SJCRH30 (cell line): ENCODE measurements around the gene PGLYRP4. TPM values are rescaled to one million over a fixed set of nuclear protein-coding genes. Genes with fewer than 3 reads are reported as not detected.
"Not testable (repeated sequence)": the region's sequence is repeated elsewhere in the genome, so short reads cannot be mapped to it uniquely, and the experiment has no call there.

ENCODE experiments used
- DNase-seq, 2 experiments: peaks; one replicate each; pipeline ENCODE4 v3.0.0-alpha.2; 2015 to 2020
- H3K27ac ChIP-seq: fragments of 250-450 bp; sonication (Bioruptor Pico); 2 replicates; pipeline ENCODE4 v1.5.1; 2020; ENCODE audit warnings: mild to moderate bottlenecking, moderate library complexity
- H3K27me3 ChIP-seq: fragments of 250-450 bp; sonication (Bioruptor Pico); 2 replicates; pipeline ENCODE4 v1.5.1; 2020; ENCODE audit warnings: mild to moderate bottlenecking, moderate library complexity
- H3K36me3 ChIP-seq: fragments of 250-450 bp; sonication (Bioruptor Pico); 2 replicates; pipeline ENCODE4 v1.5.1; 2020; ENCODE audit warnings: mild to moderate bottlenecking, moderate library complexity
- H3K4me1 ChIP-seq: fragments of 250-450 bp; sonication (Bioruptor Pico); 2 replicates; pipeline ENCODE4 v1.5.1; 2020; ENCODE audit warnings: mild to moderate bottlenecking, moderate library complexity
- H3K4me3 ChIP-seq: fragments of 250-450 bp; sonication (Bioruptor Pico); 2 replicates; pipeline ENCODE4 v1.5.1; 2020; ENCODE audit warnings: mild to moderate bottlenecking, moderate library complexity
- H3K9me3 ChIP-seq: fragments of 250-450 bp; sonication (Bioruptor Pico); replicated peaks from 2 replicates; pipeline ENCODE4 v1.5.1; 2020; ENCODE audit warnings: mild to moderate bottlenecking, moderate library complexity
- total RNA-seq: library from RNA; depleted of rRNA; stranded (reverse); fragments of >200 nt; shearing (Covaris generic); gene quantifications from 2 replicates; pipeline ENCODE4 v1.2.3, GENCODE V29; 2014

The PGLYRP4 gene
- total RNA-seq, 1 experiment from 2014 or later, result not detected

DNA sequence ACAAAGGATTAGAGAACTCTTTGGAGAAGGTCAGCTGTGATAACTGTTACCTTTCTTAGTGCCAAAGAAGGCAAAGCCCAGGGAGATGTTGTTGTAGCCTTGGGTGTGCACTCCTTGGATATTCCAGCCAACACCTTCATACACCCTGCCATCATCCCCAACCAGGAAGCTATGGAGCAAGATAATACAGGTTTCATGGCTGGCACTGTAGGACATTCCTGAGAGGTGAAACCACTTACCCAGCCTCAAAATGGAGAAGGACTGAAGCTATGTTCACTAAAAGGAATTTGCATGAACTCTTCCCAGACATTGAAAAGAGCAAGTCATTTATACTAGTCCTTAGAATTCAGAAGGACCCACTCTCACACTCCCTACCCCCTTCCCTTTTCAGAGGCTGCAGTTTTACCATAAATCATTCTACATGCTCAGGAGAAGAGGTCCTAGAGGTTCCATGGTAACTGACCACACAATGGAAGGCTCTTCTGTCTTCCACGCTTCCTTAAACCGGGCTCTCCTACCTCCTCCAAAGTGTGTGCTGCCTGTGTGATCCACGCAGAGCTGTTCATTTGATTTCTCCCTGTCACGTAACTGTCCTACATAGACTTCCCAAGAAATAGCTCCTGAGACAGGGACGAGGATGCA, 5.5 kb downstream of the PGLYRP4 start:
- H3K4me3 ChIP-seq, result no peak overlapping the region
- H3K27me3 ChIP-seq, result peaks cover 11% of the 10 kb centered on the region; the same call in 1 of the 2 replicates
- H3K27ac ChIP-seq, result no peak overlapping the region
- no peaks in the 10 kb centered on the region for H3K36me3 ChIP-seq
- H3K4me1 ChIP-seq, result no peaks in the 10 kb centered on the region
- DNase-seq, result no peak
- H3K9me3 ChIP-seq, result no peaks in the 10 kb centered on the region

GRCh38 chr1:153342178-153342577, 6.5 kb downstream of the PGLYRP4 start:
- Histone ChIP-seq H3K27me3 (peaks cover 11% of the 10 kb centered on the region; the same call in 1 of the 2 replicates), H3K27ac (no peak overlapping the region), H3K4me1 (no peaks in the 10 kb centered on the region), H3K36me3 (no peaks in the 10 kb centered on the region), H3K9me3 (no peaks in the 10 kb centered on the region), H3K4me3 (no peak overlapping the region)
- no peak for DNase-seq

DNA sequence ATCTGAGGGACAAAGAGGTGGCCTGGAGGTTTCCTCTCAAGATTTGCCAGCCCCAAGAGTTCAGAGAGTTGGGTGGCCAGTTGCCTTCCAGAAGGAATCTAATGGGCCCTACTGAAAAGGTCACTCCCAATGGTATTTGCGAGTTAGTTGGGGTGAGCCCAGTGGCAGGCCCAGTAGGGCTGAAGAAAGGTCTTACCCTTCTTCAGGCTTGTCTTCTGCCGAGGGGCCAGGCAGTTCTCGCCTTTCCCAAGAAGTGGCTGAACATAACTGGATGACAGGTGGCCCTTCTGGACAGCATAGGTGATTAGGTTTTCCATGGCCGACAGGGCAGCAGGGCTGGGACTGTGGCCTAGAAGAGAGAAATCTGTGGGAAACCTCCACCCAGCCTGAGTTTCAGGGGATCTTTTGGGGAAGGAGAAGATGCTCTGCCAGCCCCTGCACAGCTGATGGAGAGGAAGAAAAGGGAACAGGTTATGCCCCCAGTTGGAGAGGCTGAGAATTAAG, 7.2 kb downstream of the PGLYRP4 start:
- Histone ChIP-seq H3K4me1 (no peaks in the 10 kb centered on the region), H3K9me3 (no peaks in the 10 kb centered on the region), H3K36me3 (no peaks in the 10 kb centered on the region), H3K27ac (no peak overlapping the region), H3K4me3 (no peak overlapping the region), H3K27me3 (peaks cover 8% of the 10 kb centered on the region; the same call in 1 of the 2 replicates)
- no peak for DNase-seq

DNA sequence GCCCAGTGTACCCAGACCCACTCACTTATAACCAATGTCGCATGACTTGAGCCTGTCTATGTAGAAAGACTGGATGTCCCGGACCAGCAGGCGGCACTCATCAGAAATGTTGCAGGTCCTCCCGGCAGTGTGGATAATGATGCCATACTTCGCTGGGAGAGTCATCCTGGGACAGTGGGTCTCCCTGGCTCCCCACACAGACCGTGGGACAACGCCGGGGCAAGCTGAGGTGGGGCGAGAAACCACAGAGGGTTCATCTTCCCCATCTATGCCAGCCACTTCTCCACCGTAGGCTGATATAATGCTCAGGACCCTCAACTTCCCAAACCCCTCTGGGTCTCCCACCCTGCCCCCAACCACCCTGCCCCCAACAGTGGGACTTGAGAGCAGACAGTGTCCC, 8.3 kb downstream of the PGLYRP4 start:
- Histone ChIP-seq H3K4me1 (no peaks in the 10 kb centered on the region), H3K27ac (no peak overlapping the region), H3K9me3 (no peaks in the 10 kb centered on the region), H3K27me3 (0 out of 2 replicates have a peak, but pooled peaks cover 6% of the 10 kb centered on the region), H3K36me3 (no peaks in the 10 kb centered on the region), H3K4me3 (no peak overlapping the region)
- no peak for DNase-seq

- no peak for DNase-seq
- H3K9me3 ChIP-seq, result no peaks in the 10 kb centered on the region
- H3K27me3 ChIP-seq, result 0 out of 2 replicates have a peak, but pooled peaks cover 6% of the 10 kb centered on the region
- no peak overlapping the region for H3K4me3 ChIP-seq
- no peak overlapping the region for H3K27ac ChIP-seq
- no peaks in the 10 kb centered on the region for H3K4me1 ChIP-seq
- no peaks in the 10 kb centered on the region for H3K36me3 ChIP-seq
These were observed 8.8 kb downstream of the PGLYRP4 start for GRCh38 chr1:153339802-153340201.

DNA sequence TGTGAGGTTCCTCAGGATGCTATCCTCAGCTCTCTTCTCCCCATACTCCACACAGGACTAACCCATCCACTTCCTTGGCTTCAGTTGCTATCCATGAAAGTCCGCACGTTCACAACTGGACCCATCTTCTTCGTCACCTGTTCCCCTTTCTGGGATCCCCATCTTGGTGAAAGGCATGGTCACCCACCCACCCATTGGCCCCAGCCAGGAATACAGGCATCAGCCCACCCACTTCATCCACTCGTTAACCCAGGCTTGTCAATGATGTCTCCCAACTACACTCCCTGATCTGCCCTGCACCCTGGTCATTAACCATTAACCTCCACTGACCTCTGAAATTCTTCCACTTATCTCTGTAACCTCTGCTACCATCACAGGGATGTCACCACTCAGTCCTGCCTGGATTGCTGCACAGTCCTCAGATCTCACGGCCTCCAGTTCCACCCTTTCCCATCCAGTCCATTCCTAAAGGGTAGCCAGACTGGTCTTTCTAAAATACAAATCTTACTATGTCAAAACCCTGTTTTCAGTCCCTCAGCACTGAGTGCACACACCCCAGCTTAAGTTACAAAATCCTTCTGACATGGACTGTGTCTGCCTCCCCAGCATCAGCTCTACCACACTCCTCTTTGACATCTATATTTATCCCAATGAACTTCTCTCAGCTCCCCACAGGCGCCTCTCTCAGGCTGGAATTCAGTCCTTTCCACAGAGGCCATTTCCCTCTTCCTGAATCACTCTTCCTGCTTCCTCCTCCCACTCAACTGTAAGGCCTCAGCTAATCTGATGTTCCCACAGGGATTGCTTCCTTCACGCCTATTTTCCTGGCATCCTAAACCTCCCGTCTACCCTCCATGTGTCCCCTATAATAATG, 10.4 kb downstream of the PGLYRP4 start:
- Histone ChIP-seq H3K36me3 (no peaks in the 10 kb centered on the region), H3K27me3 (0 out of 2 replicates have a peak, but pooled peaks cover 6% of the 10 kb centered on the region), H3K9me3 (no peaks in the 10 kb centered on the region), H3K27ac (no peak overlapping the region), H3K4me3 (no peak overlapping the region), H3K4me1 (no peaks in the 10 kb centered on the region)
- DNase-seq, result no peak

DNA sequence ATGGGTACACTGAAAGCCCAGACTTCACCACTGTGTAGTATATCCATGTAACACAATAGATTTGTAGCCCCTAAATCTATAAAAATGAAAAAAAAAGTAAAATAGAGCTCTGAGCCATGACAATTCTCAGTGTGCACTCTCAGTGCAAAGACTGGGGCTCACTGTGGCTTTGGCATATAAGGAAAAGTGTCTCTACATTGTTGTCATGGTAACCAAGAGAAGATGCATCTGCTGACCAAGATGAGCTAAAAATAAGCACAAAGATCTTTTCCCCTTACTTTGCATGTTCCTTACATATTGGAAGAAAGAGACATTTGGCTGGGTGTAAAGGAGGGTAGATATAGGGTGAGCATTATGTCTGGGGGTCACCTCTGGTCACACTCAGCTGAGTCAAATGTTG, 12.0 kb downstream of the PGLYRP4 start:
- Histone ChIP-seq H3K36me3 (no peaks in the 10 kb centered on the region), H3K27ac (no peak overlapping the region), H3K9me3 (no peaks in the 10 kb centered on the region; the same call in 1 of the 2 replicates), H3K4me1 (no peaks in the 10 kb centered on the region), H3K27me3 (0 out of 2 replicates have a peak, but pooled peaks cover 5% of the 10 kb centered on the region), H3K4me3 (no peak overlapping the region)
- DNase-seq, result no peak

GRCh38 chr1:153333902-153334301, 14.7 kb downstream of the PGLYRP4 start:
- Histone ChIP-seq H3K9me3 (no peaks in the 10 kb centered on the region; the same call in 1 of the 2 replicates), H3K27me3 (no peaks in the 10 kb centered on the region), H3K4me3 (no peak overlapping the region), H3K4me1 (no peaks in the 10 kb centered on the region), H3K36me3 (no peaks in the 10 kb centered on the region), H3K27ac (no peak overlapping the region)
- no peak for DNase-seq

DNA sequence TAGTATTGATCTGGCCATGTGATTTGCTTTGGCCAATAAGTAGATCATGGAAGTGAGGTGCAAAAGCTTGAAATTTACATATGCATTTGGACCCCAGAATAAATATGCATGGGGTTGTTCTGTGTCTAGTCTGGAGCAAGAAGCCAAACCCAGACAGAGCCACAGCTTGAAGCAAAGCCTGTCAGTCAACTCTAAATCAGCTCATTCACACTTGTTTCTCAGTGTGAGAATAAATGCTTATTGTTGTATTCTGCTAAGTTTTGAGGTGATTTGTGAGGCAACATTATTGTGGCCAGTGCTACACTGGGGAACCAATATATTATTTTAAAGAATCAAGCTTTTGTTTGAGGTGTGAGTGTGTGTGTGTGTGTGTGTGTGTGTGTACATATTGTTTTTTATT, 23.7 kb downstream of the PGLYRP4 start:
- H3K4me3 ChIP-seq, result no peak overlapping the region
- no peaks in the 10 kb centered on the region for H3K27me3 ChIP-seq
- no peak for DNase-seq

GRCh38 chr1:153322568-153322967, 26.1 kb downstream of the PGLYRP4 start:
- H3K36me3 ChIP-seq, result no peaks in the 10 kb centered on the region
- no peaks in the 10 kb centered on the region for H3K4me1 ChIP-seq
- no peak for DNase-seq
- 0 out of 2 replicates have a peak, but pooled peaks cover 3% of the 10 kb centered on the region for H3K9me3 ChIP-seq
- no peak overlapping the region for H3K4me3 ChIP-seq
- no peaks in the 10 kb centered on the region for H3K27me3 ChIP-seq
- no peak overlapping the region for H3K27ac ChIP-seq

More for the DNA sequence above, 23.7 kb downstream of the PGLYRP4 start:
- 0 out of 2 replicates have a peak, but pooled peaks cover 3% of the 10 kb centered on the region for H3K9me3 ChIP-seq
- H3K27ac ChIP-seq, result no peak overlapping the region
- no peaks in the 10 kb centered on the region for H3K4me1 ChIP-seq
- no peaks in the 10 kb centered on the region for H3K36me3 ChIP-seq

DNA sequence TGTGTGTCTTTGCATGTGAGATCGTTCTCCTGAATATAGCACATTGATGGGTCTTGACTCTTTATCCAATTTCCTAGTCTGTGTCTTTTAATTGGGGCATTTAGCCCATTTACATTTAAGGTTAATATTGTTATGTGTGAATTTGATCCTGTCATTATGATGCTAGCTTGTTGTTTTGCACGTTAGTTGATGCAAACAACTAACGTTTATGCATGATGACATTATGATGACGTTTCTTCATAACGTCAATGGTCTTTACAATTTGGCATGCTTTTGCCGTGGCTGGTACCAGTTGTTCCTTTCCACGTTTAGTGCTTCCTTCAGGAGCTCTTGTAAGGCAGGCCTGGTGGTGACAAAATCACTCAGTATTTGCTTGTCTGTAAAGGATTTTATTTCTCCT, 30.5 kb downstream of the PGLYRP4 start:
- H3K4me1 ChIP-seq, H3K36me3 ChIP-seq, H3K4me3 ChIP-seq, H3K9me3 ChIP-seq, H3K27ac ChIP-seq, DNase-seq, H3K27me3 ChIP-seq: not testable (repeated sequence)

DNA sequence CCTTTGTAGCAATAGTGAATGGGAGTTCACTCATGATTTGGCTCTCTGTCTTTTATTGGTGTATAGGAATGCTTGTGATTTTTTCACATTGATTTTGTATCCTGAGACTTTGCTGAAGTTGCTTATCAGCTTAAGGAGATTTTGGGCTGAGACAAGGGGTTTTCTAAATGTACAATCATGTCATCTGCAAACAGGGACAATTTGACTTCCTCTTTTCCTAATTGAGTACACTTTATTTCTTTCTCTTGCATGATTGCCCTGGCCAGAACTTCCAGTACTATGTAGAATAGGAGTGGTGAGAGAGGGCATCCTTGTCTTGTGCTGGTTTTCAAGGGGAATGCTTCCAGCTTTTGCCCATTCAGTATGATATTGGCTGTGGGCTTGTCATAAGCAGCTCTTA, 32.6 kb downstream of the PGLYRP4 start:
- H3K27ac ChIP-seq, H3K4me3 ChIP-seq, H3K36me3 ChIP-seq, DNase-seq, H3K4me1 ChIP-seq, H3K27me3 ChIP-seq, H3K9me3 ChIP-seq: not testable (repeated sequence)

- H3K27ac ChIP-seq, DNase-seq, H3K4me3 ChIP-seq, H3K36me3 ChIP-seq, H3K9me3 ChIP-seq, H3K27me3 ChIP-seq, H3K4me1 ChIP-seq: not testable (repeated sequence)
These were observed 34.3 kb downstream of the PGLYRP4 start for GRCh38 chr1:153314388-153314787.

DNA sequence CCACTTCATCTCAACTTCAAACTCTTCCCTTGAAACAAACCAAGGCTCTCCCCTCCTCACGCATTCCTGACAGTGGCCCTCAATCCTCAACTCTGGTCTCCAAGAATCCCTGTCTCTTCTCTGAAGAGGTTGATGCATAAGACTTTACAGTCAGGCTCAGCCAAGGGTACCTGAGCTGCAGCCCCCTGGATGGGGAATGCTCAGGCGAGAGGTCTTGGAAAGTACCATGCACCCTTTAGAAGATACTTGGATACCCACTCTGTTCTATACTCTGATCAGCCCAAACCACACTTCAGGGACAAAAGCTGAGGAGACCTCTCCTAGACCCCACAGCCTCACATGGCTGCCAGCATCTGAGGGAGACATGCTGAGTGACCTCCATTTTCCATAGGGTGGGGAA, 35.4 kb downstream of the PGLYRP4 start:
- Histone ChIP-seq H3K9me3 (no peaks in the 10 kb centered on the region), H3K27ac (no peak overlapping the region), H3K4me3 (no peak overlapping the region), H3K36me3 (no peaks in the 10 kb centered on the region), H3K27me3 (no peaks in the 10 kb centered on the region), H3K4me1 (no peaks in the 10 kb centered on the region)
- no peak for DNase-seq

- Histone ChIP-seq H3K27me3 (no peaks in the 10 kb centered on the region), H3K4me3 (no peak within 1 kb of the TSS), H3K4me1 (no peaks in the 10 kb centered on the region), H3K36me3 (no peaks in the 10 kb centered on the region), H3K9me3 (no peaks in the 10 kb centered on the region), H3K27ac (no peak within 1 kb of the TSS)
- no peak for DNase-seq
These were observed 36.0 kb downstream of the PGLYRP4 start, which contains the start of gene PGLYRP3 for GRCh38 chr1:153312570-153313186. PGLYRP3 (minus strand) TSS chr1:153312952; CDS start chr1:153310665, 2,287 bp downstream.
